HT1080 (cell line): ENCODE results near the gene PFAS. TPM values are rescaled to one million over a fixed set of nuclear protein-coding genes. Genes with fewer than 3 reads are reported as not detected.

ENCODE experiments used
- DNase-seq: peaks from one replicate; pipeline ENCODE4 v3.0.0-alpha.2; 2015; ENCODE audit warnings: low read depth
- total RNA-seq: library from RNA; depleted of rRNA; stranded (reverse); fragments of >200 nt; shearing (Covaris generic); gene quantifications from 2 replicates; pipeline ENCODE4 v1.2.3, GENCODE V29; 2014; rRNA removed

PFAS gene
- total RNA-seq, 1 experiment from 2014 or later = 55.4 TPM

DNA sequence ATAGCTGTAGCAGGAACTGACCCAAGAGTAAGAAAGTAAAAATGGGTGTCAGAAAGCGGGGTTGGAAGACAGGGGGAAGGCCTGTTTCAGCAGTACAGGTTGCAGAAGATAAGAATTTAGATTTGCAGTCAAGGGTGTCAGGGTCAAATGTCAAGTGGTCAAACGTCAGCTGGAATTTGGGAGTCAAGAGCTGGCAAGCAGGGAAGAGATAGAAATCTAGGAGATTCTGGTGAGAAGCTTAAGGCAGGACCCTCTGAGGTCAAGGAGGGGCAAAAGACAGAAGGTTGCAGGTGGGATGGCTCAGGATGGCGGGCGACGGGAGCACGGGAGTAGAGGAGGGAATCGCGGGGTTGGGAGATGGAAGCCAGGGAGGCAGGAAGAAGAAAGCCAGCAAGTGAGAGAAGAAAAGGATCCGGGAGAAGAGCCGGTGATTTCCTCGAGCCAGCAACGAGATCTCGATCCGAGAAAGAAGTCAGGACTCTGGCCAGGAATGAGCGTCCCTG is 45.8 kb downstream of the PFAS start:
- DNase-seq = no peak

DNA sequence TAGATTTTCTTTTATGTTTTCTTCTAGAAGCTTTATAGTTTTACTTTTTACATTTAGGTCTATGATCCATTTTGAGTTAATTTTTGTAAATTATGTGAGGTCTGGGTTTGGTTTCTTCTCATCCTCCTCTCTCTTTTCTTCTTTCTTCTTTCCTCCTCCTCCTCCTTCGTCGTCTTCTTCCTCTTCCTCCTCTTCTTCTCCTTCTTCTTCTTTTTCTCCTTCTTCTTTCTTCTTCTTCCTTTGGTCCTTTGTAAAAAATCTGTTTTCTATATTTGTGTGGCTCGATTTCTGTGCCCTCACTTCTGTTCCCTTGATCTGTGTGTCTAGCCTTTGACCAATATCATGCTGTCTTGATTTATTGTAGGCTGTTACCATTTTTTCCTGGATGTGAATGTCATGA is 51.1 kb downstream of the PFAS start:
- DNase-seq = no peak

DNA sequence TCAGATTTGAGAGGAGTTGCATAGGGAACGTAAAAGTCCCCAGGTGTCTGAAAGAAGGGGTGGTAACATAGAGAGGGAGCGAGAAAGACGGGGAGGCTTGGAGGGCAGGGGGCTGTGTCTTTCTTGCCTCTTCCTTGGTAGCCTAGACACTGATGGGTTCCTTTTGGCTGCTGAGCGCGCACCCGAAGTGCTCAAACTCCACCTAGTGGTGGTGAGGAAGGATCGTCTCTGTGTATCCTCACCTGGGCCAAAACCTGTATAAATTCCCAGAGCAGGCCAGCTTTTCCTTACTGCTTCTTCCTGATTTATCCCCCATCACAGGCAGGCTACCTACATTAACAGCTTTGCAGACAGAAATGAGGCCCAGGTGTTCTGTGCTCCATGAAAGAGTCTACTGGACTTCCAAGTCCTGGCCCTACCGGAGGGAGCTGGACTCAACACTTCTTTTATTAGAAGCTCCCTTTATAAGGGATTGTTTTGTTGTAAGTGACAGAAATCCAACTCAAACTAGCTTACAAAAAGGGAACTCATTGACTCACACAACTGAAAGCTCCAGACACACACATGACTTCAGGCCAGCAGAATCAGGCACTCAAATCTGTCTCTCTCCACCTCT is 51.6 kb downstream of the PFAS start:
- peak; percentile 46 for DNase-seq

DNA sequence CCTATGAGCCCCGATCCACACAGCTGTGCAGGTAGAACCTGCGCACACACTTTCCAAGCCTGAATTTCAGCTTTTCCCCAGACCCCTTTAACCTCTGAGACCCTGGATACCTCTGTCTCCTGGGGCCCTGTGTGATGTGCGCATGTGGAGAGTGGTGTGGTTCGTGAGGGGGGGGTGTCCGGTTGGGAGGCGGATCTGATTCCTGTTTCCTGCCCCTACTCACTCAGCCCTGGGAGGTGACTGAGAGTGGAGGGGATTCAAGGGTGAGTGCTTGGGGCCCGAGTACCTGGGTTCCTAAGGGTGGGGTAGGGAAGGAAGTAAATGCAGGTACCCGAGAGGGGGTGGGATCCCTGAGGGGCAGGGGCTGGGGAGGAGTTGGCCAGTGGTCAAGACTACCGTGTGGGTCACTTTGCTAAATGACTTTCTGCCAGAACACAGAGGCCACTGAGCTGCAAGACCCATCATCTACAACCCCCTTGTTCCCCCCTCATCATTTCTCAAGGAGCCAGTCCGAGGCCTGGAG is 61.6 kb downstream of the PFAS start:
- no peak for DNase-seq

DNA sequence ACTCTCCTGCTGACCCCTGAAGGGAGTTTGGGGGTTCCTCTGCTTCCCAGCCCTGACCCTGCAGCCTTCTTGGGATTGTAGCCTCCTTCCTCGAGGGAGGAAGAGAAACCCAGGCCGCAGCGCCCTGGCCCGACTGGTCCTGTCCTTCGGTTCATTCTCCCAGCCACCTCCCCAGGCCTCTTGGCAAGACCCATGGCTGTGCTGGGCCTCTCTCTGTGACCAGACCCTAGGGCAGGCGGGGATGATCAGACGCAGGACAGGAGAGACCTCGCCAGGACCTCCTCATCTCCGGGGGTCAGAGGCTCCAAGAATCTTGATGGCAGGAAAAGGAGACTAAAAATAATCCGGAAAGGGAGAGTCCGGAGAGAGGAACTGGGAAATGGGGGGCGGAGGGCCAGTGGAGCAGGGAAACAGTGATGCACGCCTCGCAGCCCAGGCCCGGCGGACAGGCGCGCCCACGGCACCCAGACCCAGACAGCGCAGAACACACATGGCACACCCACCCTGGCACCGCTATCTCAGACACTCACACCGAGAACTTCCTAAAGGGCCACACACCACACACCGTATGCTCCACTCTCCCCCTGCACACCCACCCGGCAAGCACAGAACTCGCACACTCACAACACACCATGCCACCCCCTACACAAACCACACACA is 62.2 kb downstream of the PFAS start:
- no peak for DNase-seq

DNA sequence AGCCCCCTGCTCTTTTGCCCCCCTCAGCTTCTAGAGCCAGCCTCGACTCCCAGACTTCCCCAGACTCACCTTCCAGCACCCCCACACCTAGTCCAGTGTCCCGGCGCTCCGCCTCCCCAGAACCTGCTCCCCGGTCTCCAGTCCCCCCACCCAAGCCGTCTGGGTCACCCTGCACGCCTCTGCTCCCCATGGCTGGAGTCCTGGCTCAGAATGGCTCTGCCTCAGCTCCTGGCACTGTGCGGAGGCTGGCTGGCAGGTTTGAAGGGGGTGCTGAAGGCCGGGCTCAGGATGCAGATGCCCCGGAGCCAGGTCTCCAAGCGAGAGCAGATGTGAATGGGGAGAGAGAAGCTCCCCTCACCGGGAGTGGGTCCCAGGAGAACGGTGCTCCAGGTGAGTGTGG is 63.2 kb downstream of the PFAS start:
- DNase-seq = no peak

DNA sequence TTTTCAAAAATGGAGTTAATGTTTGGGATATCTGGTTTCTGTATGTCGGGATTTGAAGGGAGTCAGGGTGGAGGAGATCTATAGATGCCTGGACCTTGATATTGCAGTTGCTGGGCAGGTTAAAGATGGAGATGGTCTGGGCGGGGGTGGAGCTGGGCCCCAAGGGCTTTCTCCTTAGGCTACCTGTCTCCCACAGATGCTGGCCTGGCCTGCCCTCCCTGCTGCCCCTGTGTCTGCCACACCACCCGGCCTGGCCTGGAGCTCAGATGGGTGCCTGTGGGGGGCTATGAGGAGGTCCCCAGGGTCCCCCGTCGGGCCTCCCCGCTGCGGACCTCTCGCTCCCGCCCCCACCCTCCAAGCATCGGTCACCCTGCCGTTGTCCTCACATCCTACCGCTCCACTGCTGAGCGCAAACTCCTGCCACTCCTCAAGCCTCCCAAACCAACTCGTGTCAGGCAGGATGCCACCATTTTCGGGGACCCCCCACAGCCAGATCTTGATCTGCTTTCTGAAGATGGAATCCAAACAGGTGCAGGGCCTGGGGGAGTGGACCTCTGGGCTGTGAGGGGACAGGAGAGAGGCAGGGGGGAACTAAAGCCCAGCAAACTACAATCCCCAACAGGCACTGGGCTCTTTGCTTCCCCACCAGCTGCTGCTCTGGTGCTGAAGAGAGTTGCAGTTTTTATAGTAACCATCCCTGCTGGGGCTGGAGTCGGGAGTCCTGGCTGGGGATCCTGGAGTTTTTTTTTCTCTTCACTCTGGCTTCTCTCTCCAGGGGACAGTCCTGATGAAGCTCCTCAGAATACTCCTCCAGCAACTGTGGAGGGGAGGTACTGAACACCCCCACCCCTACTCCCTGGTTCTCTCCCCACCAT is 63.9 kb downstream of the PFAS start:
- DNase-seq = no peak

DNA sequence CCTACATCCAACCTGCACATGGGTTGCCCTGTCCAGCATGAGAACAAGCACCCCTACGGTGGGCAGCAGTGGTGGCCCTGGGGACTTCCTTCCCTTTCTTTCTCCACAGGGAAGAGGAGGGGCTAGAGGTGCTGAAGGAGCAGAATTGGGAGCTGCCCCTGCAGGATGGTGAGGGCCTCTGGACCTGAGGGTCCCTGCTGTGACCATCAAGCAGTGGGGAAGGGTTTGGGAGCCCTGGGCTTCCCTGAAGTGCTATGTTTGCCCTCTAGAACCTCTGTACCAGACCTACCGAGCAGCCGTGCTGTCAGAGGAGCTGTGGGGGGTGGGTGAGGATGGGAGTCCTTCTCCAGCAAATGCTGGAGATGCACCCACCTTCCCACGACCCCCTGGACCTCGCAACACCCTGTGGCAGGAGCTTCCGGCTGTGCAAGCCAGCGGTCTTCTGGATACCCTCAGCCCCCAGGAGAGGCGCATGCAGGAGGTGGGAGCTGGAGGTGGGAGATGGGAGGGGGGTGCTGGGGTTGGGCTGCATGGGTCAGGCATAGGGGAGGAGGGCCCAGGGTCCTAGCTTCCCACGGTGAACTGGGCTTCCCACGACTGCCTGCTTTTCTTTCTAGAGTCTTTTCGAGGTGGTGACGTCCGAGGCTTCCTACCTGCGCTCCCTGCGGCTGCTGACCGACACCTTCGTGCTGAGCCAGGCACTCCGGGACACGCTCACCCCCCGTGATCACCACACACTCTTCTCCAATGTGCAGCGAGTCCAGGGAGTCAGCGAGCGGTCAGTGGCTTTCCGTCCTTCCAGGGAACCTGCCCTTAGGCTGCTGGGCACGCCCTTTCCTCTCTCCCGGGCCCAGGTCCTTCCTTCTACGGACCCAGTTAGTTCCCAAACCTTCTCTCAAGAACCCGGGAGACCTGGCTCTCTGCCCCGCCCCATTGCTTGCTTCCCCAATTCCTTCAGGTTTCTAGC is 66.0 kb downstream of the PFAS start:
- no peak for DNase-seq

DNA sequence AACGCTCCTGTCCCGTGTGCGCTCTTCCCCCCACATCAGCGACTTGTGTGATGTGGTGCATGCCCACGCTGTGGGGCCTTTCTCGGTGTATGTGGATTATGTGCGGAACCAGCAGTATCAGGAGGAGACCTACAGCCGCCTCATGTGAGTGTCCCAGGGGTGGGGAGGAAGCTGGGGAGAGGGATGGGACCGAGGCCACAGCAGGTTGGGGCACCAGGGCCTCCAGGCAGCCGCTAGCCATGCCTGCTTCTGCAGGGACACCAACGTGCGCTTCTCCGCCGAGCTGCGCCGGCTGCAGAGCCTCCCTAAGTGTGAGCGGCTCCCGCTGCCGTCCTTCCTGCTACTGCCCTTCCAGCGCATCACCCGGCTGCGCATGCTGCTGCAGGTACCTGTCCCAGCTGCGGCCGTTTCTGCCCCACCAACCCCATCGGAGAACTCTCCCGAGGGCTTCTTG is 66.7 kb downstream of the PFAS start:
- no peak for DNase-seq

DNA sequence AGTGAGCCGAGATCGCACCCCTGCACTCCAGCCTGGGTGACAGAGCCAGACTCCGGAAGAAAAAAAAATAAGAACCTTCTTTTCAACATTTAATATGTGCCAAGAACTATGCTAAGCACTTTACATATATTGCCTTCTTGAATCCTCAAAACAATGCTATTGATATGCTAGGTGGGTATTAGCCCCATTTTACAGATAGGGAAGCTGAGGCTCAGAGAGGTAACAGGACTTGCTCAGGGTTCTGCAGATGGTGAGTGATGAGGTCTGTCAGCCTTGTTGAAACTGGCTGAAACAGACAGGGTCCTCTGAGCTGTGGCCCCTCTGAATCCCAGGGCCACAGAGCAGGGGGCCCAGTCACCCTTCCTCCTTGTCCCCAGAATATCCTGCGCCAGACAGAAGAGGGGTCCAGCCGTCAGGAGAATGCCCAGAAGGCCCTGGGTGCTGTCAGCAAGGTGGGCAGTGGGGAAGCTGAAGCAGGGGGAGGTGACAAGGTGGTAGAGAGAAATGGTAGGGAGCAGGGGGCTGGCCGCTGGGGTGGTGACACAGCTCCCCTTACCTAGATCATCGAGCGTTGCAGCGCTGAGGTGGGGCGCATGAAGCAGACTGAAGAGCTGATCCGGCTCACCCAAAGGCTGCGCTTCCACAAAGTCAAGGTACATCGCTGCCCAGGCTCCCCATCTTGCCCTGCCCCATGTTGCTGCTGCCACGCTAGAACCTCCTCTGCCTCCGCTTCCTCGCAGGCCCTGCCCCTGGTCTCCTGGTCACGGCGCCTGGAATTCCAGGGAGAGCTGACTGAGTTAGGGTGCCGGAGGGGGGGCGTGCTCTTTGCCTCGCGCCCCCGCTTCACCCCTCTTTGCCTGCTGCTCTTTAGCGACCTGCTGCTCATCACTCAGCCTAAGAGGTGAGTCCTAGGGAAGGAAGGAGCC is 69.2 kb downstream of the PFAS start:
- DNase-seq = no peak

Other genes with a start within 250 kb of the PFAS start
- not detected in 2 replicates for gene GUCY2D, start 246.7 kb upstream of the PFAS start, total RNA-seq
- gene ALOX15B, start 210.2 kb upstream of the PFAS start, total RNA-seq = not detected in 2 replicates
- 0.51 TPM in 1 of 2 replicates, not detected in the other for gene ALOX12B, start 161.6 kb upstream of the PFAS start, total RNA-seq
- gene ALOXE3, start 130.8 kb upstream of the PFAS start, total RNA-seq = 0.60 and 1.0 TPM in 2 replicates
- 0.43 and 1.8 TPM in 2 replicates for gene HES7, start 125.2 kb upstream of the PFAS start, total RNA-seq
- 3.2 and 5.2 TPM in 2 replicates for gene PER1, start 96.9 kb upstream of the PFAS start, total RNA-seq
- 2.7 and 4.6 TPM in 2 replicates for gene VAMP2, start 86.3 kb upstream of the PFAS start, total RNA-seq
- gene TMEM107, start 72.9 kb upstream of the PFAS start, total RNA-seq = 12.3 and 14.5 TPM in 2 replicates
- 6.5 and 9.9 TPM in 2 replicates for gene BORCS6, start 59.1 kb upstream of the PFAS start, total RNA-seq
- 147 and 161 TPM in 2 replicates for gene AURKB, start 38.7 kb upstream of the PFAS start, total RNA-seq
- 5.2 and 6.9 TPM in 2 replicates for gene CTC1, start 1.2 kb upstream of the PFAS start, total RNA-seq
- 13.0 and 15.9 TPM in 2 replicates for gene RANGRF, start 39.4 kb downstream of the PFAS start, total RNA-seq
- gene SLC25A35, start 46.1 kb downstream of the PFAS start, total RNA-seq = 0.48 and 5.1 TPM in 2 replicates
- gene ARHGEF15, start 61.0 kb downstream of the PFAS start, total RNA-seq = 0.10 and 0.27 TPM in 2 replicates
- gene ODF4, start 90.6 kb downstream of the PFAS start, total RNA-seq = not detected in 2 replicates
- 2,438 and 3,072 TPM in 2 replicates for gene RPL26, start 133.9 kb downstream of the PFAS start, total RNA-seq
- gene RNF222, start 148.5 kb downstream of the PFAS start, total RNA-seq = not detected in 2 replicates
- 21.9 and 35.4 TPM in 2 replicates for gene NDEL1, start 186.6 kb downstream of the PFAS start, total RNA-seq